ENCODE results near the gene OR6X1. TPM values are rescaled to one million over a fixed set of nuclear protein-coding genes. Genes with fewer than 3 reads are reported as not detected.

Gene OR6X1
- total RNA-seq, 1 experiment from 2014 or later: not detected

- Histone ChIP-seq H2BK20ac (ENCODE audit: low read depth, low read length, poor library complexity, severe bottlenecking) (no peak overlapping the region), H2BK120ac (ENCODE audit: low read depth, low read length, poor library complexity, severe bottlenecking) (no peak overlapping the region), H3K56ac (ENCODE audit: insufficient read length, low read depth, low read length) (no peak overlapping the region), H3K23ac (ENCODE audit: insufficient read length, low read depth, low read length) (no peak overlapping the region), H3K27me3 (ENCODE audit: insufficient read depth, low read length) (no peaks in the 10 kb centered on the region), H2AFZ (ENCODE audit: low read length) (no peak overlapping the region), H2BK12ac (ENCODE audit: insufficient read length, low read depth, low read length) (no peak overlapping the region), H4K5ac (ENCODE audit: insufficient read length, low read depth, low read length) (no peak overlapping the region), H4K91ac (ENCODE audit: insufficient read length, low read depth, low read length) (no peak overlapping the region), H3K9me3 (ENCODE audit: control insufficient read depth, low read depth, low read length) (peaks cover 19% of the 10 kb centered on the region), H3K4me2 (ENCODE audit: insufficient read depth, insufficient read length, low read length) (peak overlapping the region; percentile 74), H3K9ac (ENCODE audit: extremely low read depth, insufficient read length, low read length) (peak overlapping the region; percentile 51), H3K27ac (ENCODE audit: insufficient read length, low read depth, low read length) (no peak overlapping the region), H3K23me2 (ENCODE audit: insufficient read length, low read depth, low read length, poor library complexity, severe bottlenecking) (peaks cover 8% of the 10 kb centered on the region), H3K79me2 (ENCODE audit: insufficient read depth, low read length) (peaks cover 34% of the 10 kb centered on the region; the same call in 1 of the 2 replicates), H2BK15ac (ENCODE audit: low read depth, low read length) (no peak overlapping the region), H4K20me1 (ENCODE audit: control insufficient read depth, insufficient read depth, insufficient read length) (no peaks in the 10 kb centered on the region), H3K4ac (ENCODE audit: low read depth, low read length) (no peak overlapping the region), H4K8ac (replicated peaks; ENCODE audit: insufficient read length, low read depth, low read length) (no peak overlapping the region), H3K79me1 (ENCODE audit: insufficient read depth, low read depth, low read length, poor library complexity, severe bottlenecking) (peaks cover 2% of the 10 kb centered on the region), H3K14ac (ENCODE audit: insufficient read depth, low read length) (no peak overlapping the region), H2AK5ac (ENCODE audit: insufficient read length, low read length) (no peak overlapping the region), H3K4me1 (ENCODE audit: insufficient read depth, low read length) (peaks cover 8% of the 10 kb centered on the region; the same call in 1 of the 2 replicates), H3K18ac (ENCODE audit: insufficient read length, low read depth, low read length) (no peak overlapping the region), H2BK5ac (ENCODE audit: insufficient read length, low read length) (no peak overlapping the region), H3T11ph (ENCODE audit: low read length) (no peak overlapping the region)
- Mint-ChIP-seq H3K4me1 (peaks cover 41 to 42% of the 10 kb centered on the region in 2 experiments), H3K36me3 (ENCODE audit: insufficient read depth in 1 of 3, low read depth in 3 of 3) (peaks cover 0 to 46% (median 41%) of the 10 kb centered on the region in 3 experiments), H3K27me3 (ENCODE audit: low read depth) (no peaks in the 10 kb centered on the region), H3K9me3 (peaks cover 24 to 29% of the 10 kb centered on the region in 2 experiments), H3K4me3 (peak overlapping the region; percentile 95 to 97), H3K27ac (peak overlapping the region; percentile 85 to 98 (median 88))
- no peak for TF ChIP-seq CTCF (conservative IDR thresholded peaks at IDR 0.05)
- DNase-seq: no peak
- WGBS (ENCODE audit: extremely low coverage, insufficient read length, low lambda C conversion rate): no CpG with 5 or more reads among the region's 6 CpGs
Measured at GRCh38 chr11:123740787-123741158, 13.5 kb downstream of the OR6X1 start.
